ENCODE measurements around the gene CYTH1.

Gene CYTH1

GRCh38 chr17:78645421-78646295 is 136.4 kb downstream of the CYTH1 start:
- peak; percentile 36 for DNase-seq (ENCODE audit: low read depth)

GRCh38 chr17:78644931-78645351 is 137.1 kb downstream of the CYTH1 start:
- DNase-seq (ENCODE audit: low read depth): no peak

GRCh38 chr17:78644224-78644623 is 137.8 kb downstream of the CYTH1 start:
- no peak for DNase-seq (ENCODE audit: low read depth)

GRCh38 chr17:78643326-78643725 is 138.7 kb downstream of the CYTH1 start:
- no peak for DNase-seq (ENCODE audit: low read depth)

- no peak for DNase-seq (ENCODE audit: low read depth)
These were observed 139.4 kb downstream of the CYTH1 start for GRCh38 chr17:78642707-78643106.

- DNase-seq (ENCODE audit: low read depth): no peak
These were observed 140.4 kb downstream of the CYTH1 start for GRCh38 chr17:78641666-78642065.

GRCh38 chr17:78641243-78641642 is 140.8 kb downstream of the CYTH1 start:
- DNase-seq (ENCODE audit: low read depth): no peak

GRCh38 chr17:78640700-78641099 is 141.4 kb downstream of the CYTH1 start:
- DNase-seq (ENCODE audit: low read depth): no peak

- no peak for DNase-seq (ENCODE audit: low read depth)
These were observed 144.2 kb downstream of the CYTH1 start for GRCh38 chr17:78637643-78638420.

- DNase-seq (ENCODE audit: low read depth): no peak
These were observed 144.9 kb downstream of the CYTH1 start for GRCh38 chr17:78637146-78637545.

GRCh38 chr17:78634154-78634553 is 147.9 kb downstream of the CYTH1 start:
- no peak for DNase-seq (ENCODE audit: low read depth)

- no peak for DNase-seq (ENCODE audit: low read depth)
These were observed 152.6 kb downstream of the CYTH1 start for GRCh38 chr17:78629436-78629995.

GRCh38 chr17:78628547-78629435 is 153.3 kb downstream of the CYTH1 start:
- no peak for DNase-seq (ENCODE audit: low read depth)

GRCh38 chr17:78624324-78625151 is 157.5 kb downstream of the CYTH1 start:
- no peak for DNase-seq (ENCODE audit: low read depth)
